Right cardiac atrium (tissue), 5 donors: ENCODE data around the gene NAALADL1. TPM values are rescaled to one million over a fixed set of nuclear protein-coding genes. Genes with fewer than 3 reads are reported as not detected.

ENCODE experiments used
- ATAC-seq, 2 donors: fragments of 200-7000 bp; cut with Tn5 transposase; one replicate each; pipeline versions ENCODE4 v1.8.0 to v1.9.1; 2020; ENCODE audit warnings: moderate library complexity in 2 of 2, mild to moderate bottlenecking in 1 of 2
- DNase-seq, 3 donors: peaks; one replicate each; pipeline ENCODE4 v3.0.0-alpha.2; 2020
- H3K27ac ChIP-seq: one replicate; pipeline ENCODE4 v1.5.1; 2013; ENCODE audit warnings: mild to moderate bottlenecking, low read length, control low read depth, moderate library complexity
- H3K27me3 ChIP-seq: one replicate; pipeline ENCODE4 v1.6.1; 2013; ENCODE audit not compliant: control insufficient read depth, insufficient read depth
- H3K4me1 ChIP-seq: one replicate; pipeline ENCODE4 v1.6.1; 2013; ENCODE audit warnings: low read length; ENCODE audit not compliant: control insufficient read depth, insufficient read depth
- H3K4me3 ChIP-seq: one replicate; pipeline ENCODE4 v1.5.1; 2013; ENCODE audit warnings: low read length, control low read depth
- H3K9me3 ChIP-seq: one replicate; pipeline ENCODE4 v1.6.1; 2013; ENCODE audit warnings: low read length; ENCODE audit not compliant: control insufficient read depth
- WGBS: extraction: QIAGEN DNeasy Blood & Tissue Kit; methylation state at CpG from one replicate; pipeline ENCODE4 v1.1.7; 2013; 5-methylcytosine and 5-hydroxymethylcytosine counted together
- intact Hi-C, 4 donors: fragments of 100-400 bp; cut with DNase I; formaldehyde crosslinking; loops; one replicate each; pipeline versions ENCODE4 v1.11.0 to v1.14.0; 2022 to 2023
- polyA plus RNA-seq: library from polyadenylated mRNA; stranded (reverse); fragments of 200-250 nt; gene quantifications from one replicate; pipeline ENCODE4 v1.2.3, GENCODE V29; 2013
- total RNA-seq, 4 donors: library from RNA; stranded (reverse); fragmentation: NEBNext Ultra II Directional; extraction: Animal tissue kit (Norgen Biotek cat#: 25700); gene quantifications; one replicate each; pipeline ENCODE4 v1.2.1, GENCODE V29; 2021
- donor health status: healthy with polysubstance abuse.
- donor health status: DM: no; HTN: yes; CAD: no.
- donor health status: DM: no; HTN: no; CAD: no.
- donor health status: DM: no; HTN: yes; CAD: no; lungs with severe emphysema.
- donor health status: DM: yes; HTN: yes; CAD: no.

The NAALADL1 gene
- total and polyA plus RNA-seq, 5 donors = 7.1 to 9.8 (median 8.4) TPM

DNA sequence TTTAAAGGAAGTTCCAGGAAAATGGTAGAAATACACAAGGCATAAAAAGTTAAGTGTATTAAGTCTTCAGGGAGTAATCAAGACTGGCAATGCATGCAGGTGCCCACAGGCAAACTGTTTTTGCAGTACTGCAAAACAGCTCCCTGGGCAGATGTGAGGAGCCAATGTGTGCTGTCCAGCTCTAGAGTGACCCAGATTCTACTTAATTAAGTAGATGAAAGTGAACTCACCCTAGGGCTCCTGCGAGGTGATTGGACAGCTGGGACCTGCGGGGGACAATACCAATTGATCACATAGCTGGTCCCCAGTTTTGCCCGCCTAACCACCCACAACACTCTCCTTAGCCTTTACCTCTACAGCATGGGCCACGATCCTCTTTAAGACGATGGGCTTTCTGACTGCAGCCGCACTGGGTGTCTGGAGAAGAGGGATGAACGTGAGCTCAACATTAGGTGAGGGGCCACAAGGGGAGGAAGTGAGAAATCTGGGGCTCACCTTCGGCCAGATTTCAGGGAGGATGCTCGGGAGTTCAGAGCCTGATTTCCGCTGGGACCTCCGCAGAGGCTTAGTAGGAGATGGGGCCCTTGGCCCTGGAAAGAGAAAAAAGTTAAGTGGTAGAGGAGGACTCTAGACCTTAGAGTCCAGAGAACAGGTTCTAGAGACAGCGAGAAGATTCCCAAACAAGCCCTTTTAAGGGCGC lies 24.9 kb upstream of the NAALADL1 start:
- H3K27ac ChIP-seq = no peak overlapping the region
- peak overlapping the region; percentile 88 for H3K4me3 ChIP-seq
- intact Hi-C loops = loop anchor here in 2 of 4 donors (5.0 to 10.0 kb wide), 2 partner anchors 36 to 68 kb away; partner anchors contain the start of gene ARL2 (in 1 of the 2)
- H3K27me3 ChIP-seq = no peaks in the 10 kb centered on the region
- no peak for ATAC-seq
- peak in 1 of 3 donors; percentile 37 for DNase-seq
- H3K9me3 ChIP-seq = no peaks in the 10 kb centered on the region
- WGBS = 3% methylated on average over 13 of the region's 13 CpGs
- peaks cover 2% of the 10 kb centered on the region for H3K4me1 ChIP-seq

DNA sequence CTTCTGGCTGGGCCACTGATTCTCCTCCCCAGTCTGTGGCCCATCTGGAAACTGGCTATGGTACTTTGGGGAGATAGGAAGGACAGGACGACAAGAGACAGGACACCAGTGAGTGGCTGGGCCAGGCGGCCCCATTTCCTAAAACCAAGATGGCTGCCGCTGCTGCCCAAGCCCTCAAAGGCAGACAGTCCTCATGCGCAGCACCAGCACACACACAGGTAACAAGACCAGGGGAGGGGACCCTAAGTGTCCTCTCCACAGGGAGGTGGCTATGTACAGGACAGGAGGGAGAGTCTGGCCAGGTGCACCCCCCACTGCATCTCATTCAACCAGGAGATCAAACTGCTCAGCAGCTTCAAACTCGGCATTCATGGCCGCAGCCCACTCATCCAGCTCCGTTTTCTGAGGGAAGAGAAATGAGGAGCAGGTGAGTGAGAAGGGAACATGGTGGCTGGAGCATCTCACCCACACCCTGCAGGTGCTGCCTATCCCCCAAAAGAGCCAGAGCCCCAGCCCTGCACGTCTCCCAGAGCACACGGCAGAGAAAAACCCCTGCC lies 20.5 kb upstream of the NAALADL1 start:
- DNase-seq = peak in 1 of 3 donors; percentile 26
- 90% methylated on average over 9 of the region's 9 CpGs for WGBS
- no peaks in the 10 kb centered on the region for H3K27me3 ChIP-seq
- H3K27ac ChIP-seq = no peak overlapping the region
- H3K4me3 ChIP-seq = no peak overlapping the region
- no peak for ATAC-seq
- H3K4me1 ChIP-seq = no peaks in the 10 kb centered on the region
- H3K9me3 ChIP-seq = no peaks in the 10 kb centered on the region
- intact Hi-C loops = no loop called here

DNA sequence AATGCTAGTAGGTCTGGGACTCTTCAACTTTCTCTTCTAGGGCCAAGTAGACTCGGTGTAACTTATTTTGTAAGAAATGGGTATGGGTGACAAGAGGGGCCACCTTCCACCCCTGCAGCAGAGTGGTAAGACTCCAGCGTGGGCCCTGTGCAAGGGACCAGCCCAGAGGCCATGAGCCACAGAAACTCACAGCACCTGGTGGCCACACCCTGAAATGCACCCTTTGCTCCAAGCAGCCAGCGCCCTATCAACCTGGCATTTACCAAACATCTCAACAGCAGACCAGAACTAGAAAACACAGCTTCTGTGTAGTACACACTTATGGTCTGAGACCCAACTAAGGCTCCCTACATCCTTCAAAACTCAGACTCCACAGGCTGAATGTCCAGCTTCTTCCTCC lies 19.8 kb upstream of the NAALADL1 start:
- whole genome bisulfite sequencing = 62% methylated on average over 3 of the region's 3 CpGs
- DNase-seq (peak in 1 of 3 donors; percentile 40), ATAC-seq (no peak)
- Histone ChIP-seq H3K27ac (no peak overlapping the region), H3K27me3 (no peaks in the 10 kb centered on the region), H3K4me1 (no peaks in the 10 kb centered on the region), H3K4me3 (no peak overlapping the region), H3K9me3 (no peaks in the 10 kb centered on the region)
- intact Hi-C loops = no loop called here

DNA sequence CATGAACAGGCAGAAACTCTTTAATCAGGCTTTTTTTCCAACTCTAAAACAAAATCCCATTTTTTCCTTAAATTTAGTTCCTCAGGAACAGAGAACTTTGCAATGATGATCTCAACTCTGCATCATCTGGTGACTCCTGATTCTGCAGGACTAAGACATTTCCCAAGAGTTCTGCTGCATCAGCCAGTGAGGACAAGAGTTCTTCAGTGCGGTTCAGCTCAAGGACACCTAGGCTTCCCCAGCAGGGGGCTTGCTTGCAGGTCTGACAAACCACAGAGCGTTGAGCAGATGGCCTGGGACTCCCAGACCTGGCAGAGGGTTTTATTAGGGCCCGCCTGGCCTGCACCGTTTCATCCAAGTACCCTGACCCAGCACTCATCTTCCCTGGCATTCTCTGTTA lies 19.1 kb upstream of the NAALADL1 start:
- DNase-seq = peak in 1 of 3 donors; percentile 3
- intact Hi-C loops = no loop called here
- Histone ChIP-seq H3K4me3 (no peak overlapping the region), H3K27me3 (no peaks in the 10 kb centered on the region), H3K9me3 (no peaks in the 10 kb centered on the region), H3K27ac (no peak overlapping the region), H3K4me1 (no peaks in the 10 kb centered on the region)
- no peak for ATAC-seq
- 76% methylated on average over 4 of the region's 4 CpGs for WGBS

GRCh38 chr11:65072631-65072966 lies 14.2 kb upstream of the NAALADL1 start:
- WGBS = 58% methylated on average over 1 of the region's 1 CpG
- ATAC-seq (no peak), DNase-seq (no peak)
- H3K4me3 ChIP-seq = no peak overlapping the region
- no peaks in the 10 kb centered on the region for H3K27me3 ChIP-seq
- H3K9me3 ChIP-seq = no peaks in the 10 kb centered on the region
- H3K27ac ChIP-seq = no peak overlapping the region
- H3K4me1 ChIP-seq = no peaks in the 10 kb centered on the region
- intact Hi-C loops = no loop called here

DNA sequence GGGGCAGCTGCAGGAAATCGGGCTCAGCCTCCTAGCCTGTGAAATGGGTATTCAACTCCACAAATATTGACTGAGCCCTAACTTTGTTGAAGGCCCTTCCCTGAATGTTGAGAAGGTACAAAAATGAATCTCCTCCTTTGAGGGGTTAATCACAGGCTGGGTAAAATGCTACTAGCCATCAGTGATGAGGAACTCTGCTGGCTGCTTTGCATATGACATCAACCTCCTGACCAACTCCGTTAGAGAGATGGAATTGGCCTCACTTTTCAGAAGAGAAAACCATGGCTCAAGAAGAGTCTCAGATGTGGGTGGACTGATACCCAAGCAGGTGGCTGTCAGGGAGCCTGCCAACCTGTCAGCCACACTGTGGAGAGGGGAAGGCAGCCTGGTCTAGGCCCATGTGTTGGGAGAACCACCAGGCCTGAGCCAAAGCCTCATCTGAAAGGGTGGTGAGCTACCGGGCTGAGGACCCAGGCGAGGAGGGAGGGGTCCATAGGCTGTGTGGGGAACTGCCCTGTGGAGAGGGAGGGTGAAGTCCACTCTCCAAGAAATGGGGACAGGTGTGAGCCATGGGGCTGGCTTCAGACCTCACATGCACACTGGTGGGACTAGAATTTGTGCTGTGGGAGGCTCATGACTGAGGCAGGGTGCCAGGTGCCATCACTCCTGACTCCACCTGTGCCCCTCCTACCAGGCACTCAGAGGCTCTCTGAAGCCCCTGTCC lies 13.7 kb upstream of the NAALADL1 start:
- Histone ChIP-seq H3K27me3 (no peaks in the 10 kb centered on the region), H3K4me3 (no peak overlapping the region), H3K4me1 (no peaks in the 10 kb centered on the region), H3K27ac (no peak overlapping the region), H3K9me3 (no peaks in the 10 kb centered on the region)
- ATAC-seq (no peak), DNase-seq (peak in 1 of 3 donors; percentile 20)
- 63% methylated on average over 4 of the region's 4 CpGs for WGBS
- intact Hi-C loops = no loop called here

- H3K4me3 ChIP-seq = no peak overlapping the region
- no peaks in the 10 kb centered on the region for H3K9me3 ChIP-seq
- H3K4me1 ChIP-seq = no peaks in the 10 kb centered on the region
- H3K27me3 ChIP-seq = no peaks in the 10 kb centered on the region
- WGBS = 64% methylated on average over 9 of the region's 9 CpGs
- ATAC-seq (no peak), DNase-seq (peak in 1 of 3 donors; percentile 3)
- H3K27ac ChIP-seq = no peak overlapping the region
- intact Hi-C loops = no loop called here
These were observed 10.9 kb upstream of the NAALADL1 start for GRCh38 chr11:65069217-65069616.

DNA sequence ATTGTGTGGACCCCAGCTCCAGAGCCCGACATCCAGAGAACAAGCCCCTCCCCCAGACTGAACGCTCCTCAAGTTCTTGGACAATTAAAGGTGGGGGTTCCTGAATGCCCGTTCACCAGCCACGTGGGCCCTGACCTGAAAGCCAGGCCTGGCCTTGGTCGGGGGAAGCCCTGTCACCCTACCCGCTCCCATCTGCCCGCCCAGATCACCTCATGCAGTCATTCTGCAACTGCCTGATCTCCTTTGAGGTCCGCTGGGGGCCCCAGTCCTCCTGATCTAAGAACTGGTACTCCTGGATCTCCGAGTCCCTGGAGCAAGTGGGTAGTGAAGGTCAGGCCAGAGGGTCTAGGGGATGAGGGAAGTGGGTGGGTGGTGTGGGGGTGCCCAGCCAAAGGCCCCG lies 9.1 kb upstream of the NAALADL1 start:
- no peak for ATAC-seq
- 80% methylated on average over 10 of the region's 10 CpGs for WGBS
- intact Hi-C loops = no loop called here
- peak in 1 of 3 donors; percentile 16 for DNase-seq
- Histone ChIP-seq H3K4me1 (no peaks in the 10 kb centered on the region), H3K27ac (no peak overlapping the region), H3K9me3 (no peaks in the 10 kb centered on the region), H3K27me3 (no peaks in the 10 kb centered on the region), H3K4me3 (no peak overlapping the region)

GRCh38 chr11:65066805-65067291 lies 8.5 kb upstream of the NAALADL1 start:
- DNase-seq (peak in 1 of 3 donors; percentile 2), ATAC-seq (no peak)
- no peaks in the 10 kb centered on the region for H3K4me1 ChIP-seq
- H3K4me3 ChIP-seq = no peak overlapping the region
- intact Hi-C loops = no loop called here
- no peak overlapping the region for H3K27ac ChIP-seq
- no peaks in the 10 kb centered on the region for H3K27me3 ChIP-seq
- 70% methylated on average over 4 of the region's 4 CpGs for WGBS
- H3K9me3 ChIP-seq = no peaks in the 10 kb centered on the region

DNA sequence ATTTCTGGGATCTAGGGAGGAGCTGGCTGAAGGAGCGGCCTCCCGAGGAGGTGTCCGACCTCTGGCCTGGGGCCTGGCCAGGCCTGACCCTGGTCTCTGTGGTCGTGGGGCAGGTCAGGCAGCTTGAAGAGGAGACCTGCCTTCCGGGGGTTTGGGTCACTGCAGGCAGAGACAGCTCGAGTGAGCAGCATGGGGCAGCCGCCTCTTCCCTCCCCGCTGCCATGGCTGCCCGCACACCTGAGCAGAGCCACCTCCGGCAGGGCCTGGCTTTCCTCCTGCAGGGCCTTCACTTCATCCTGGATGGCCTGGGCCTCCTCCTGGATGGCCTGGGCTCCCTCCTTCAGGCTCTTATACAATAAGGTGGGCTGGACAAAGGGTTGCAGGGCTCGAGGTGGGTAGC lies 8.0 kb upstream of the NAALADL1 start:
- WGBS = 68% methylated on average over 11 of the region's 11 CpGs

DNA sequence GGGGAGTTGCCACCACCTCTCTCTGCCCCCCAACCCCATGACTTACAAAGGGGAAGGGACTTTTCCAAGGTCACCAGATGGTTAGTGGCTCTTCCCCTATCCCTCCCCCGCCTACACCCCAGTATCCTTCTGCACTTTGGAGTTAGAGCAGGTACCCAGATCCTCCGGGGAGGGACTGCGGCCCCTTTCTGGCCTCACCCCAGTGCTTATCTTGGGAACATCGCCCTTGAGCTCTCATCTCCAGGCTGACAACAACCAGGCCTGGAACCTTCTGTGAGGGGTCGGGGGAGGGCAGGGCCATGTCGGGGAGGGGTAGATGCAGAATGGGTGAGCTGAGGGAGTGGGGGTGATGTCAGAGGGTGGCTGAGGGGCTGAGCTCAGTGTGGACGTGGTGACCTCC lies 7.5 kb upstream of the NAALADL1 start:
- DNase-seq (peak in 1 of 3 donors; percentile 9), ATAC-seq (no peak)
- H3K27me3 ChIP-seq = no peaks in the 10 kb centered on the region
- H3K4me1 ChIP-seq = no peaks in the 10 kb centered on the region
- intact Hi-C loops = no loop called here
- H3K4me3 ChIP-seq = no peak overlapping the region
- H3K27ac ChIP-seq = no peak overlapping the region
- WGBS = 58% methylated on average over 7 of the region's 7 CpGs
- H3K9me3 ChIP-seq = no peaks in the 10 kb centered on the region

More for the DNA sequence above, 8.0 kb upstream of the NAALADL1 start:
- Histone ChIP-seq H3K9me3 (no peaks in the 10 kb centered on the region), H3K27ac (no peak overlapping the region), H3K27me3 (no peaks in the 10 kb centered on the region), H3K4me3 (no peak overlapping the region), H3K4me1 (no peaks in the 10 kb centered on the region)
- DNase-seq = peak in 1 of 3 donors; percentile 26
- intact Hi-C loops = no loop called here
- ATAC-seq = peak in 1 of 2 donors; percentile 14
